CD8-positive, alpha-beta memory T cell (primary cell): ENCODE results near the gene RAB14. TPM values are rescaled to one million over a fixed set of nuclear protein-coding genes. Genes with fewer than 3 reads are reported as not detected.
"Not testable (repeated sequence)": the region's sequence is repeated elsewhere in the genome, so short reads cannot be mapped to it uniquely, and the experiment has no call there.

Source experiments
- CTCF ChIA-PET: fragments of 350-600 bp; sonication (Branson Sonifier 250); formaldehyde crosslinking; loops from one replicate; lab custom pipeline; 2021; ENCODE audit warnings: antibody characterized with exemption; lab: Charles Lee
- POLR2A ChIA-PET: fragments of 350-600 bp; sonication (Branson Sonifier 250); formaldehyde crosslinking; loops from one replicate; lab custom pipeline; 2021; ENCODE audit warnings: antibody characterized with exemption; lab: Charles Lee
- DNase-seq, 5 donors: peaks; one replicate each; pipeline versions ENCODE4 v3.0.0 to v3.0.0-alpha.2; 2020 to 2022; ENCODE audit warnings: mixed read lengths in 1 of 5
- H3K27ac ChIP-seq: one replicate; pipeline ENCODE4 v1.7.0; 2013; ENCODE audit warnings: low read depth, mild to moderate bottlenecking, low read length, moderate library complexity
- H3K27me3 ChIP-seq: 2 replicates; pipeline ENCODE4 v1.7.0; 2013; ENCODE audit warnings: low read length, mild to moderate bottlenecking; ENCODE audit not compliant: insufficient read depth, poor library complexity, severe bottlenecking
- H3K36me3 ChIP-seq: 2 replicates; pipeline ENCODE4 v1.7.0; 2013; ENCODE audit warnings: mild to moderate bottlenecking, low read length, moderate library complexity; ENCODE audit not compliant: insufficient read depth
- H3K4me1 ChIP-seq: 2 replicates; pipeline ENCODE4 v1.7.0; 2013; ENCODE audit warnings: mild to moderate bottlenecking, low read length, moderate library complexity; ENCODE audit not compliant: insufficient read depth
- H3K4me3 ChIP-seq: 2 replicates; pipeline ENCODE4 v1.7.0; 2013; ENCODE audit warnings: mild to moderate bottlenecking, low read length
- H3K9me3 ChIP-seq: 2 replicates; pipeline ENCODE4 v1.7.0; 2013; ENCODE audit warnings: mild to moderate bottlenecking, low read length
- H3K27ac Mint-ChIP-seq, 8 donors: one replicate each; pipeline ENCODE4 v1.8.0; 2020 to 2021; ENCODE audit warnings: mixed read lengths in 8 of 8, mild to moderate bottlenecking in 6 of 8, inconsistent platforms in 3 of 8, moderate library complexity in 3 of 8
- H3K27me3 Mint-ChIP-seq, 2 donors: one replicate each; pipeline ENCODE4 v1.8.0; 2020 to 2021; ENCODE audit warnings: mixed read lengths in 2 of 2, mild to moderate bottlenecking in 1 of 2, moderate library complexity in 1 of 2
- H3K36me3 Mint-ChIP-seq, 3 donors: one replicate each; pipeline ENCODE4 v1.8.0; 2020 to 2021; ENCODE audit warnings: mixed read lengths in 3 of 3, inconsistent platforms in 1 of 3, mild to moderate bottlenecking in 1 of 3
- H3K4me1 Mint-ChIP-seq, 3 donors: one replicate each; pipeline ENCODE4 v1.8.0; 2020 to 2021; ENCODE audit warnings: mixed read lengths in 3 of 3, inconsistent platforms in 1 of 3, mild to moderate bottlenecking in 1 of 3
- H3K4me3 Mint-ChIP-seq, 7 donors: one replicate each; pipeline ENCODE4 v1.8.0; 2020 to 2021; ENCODE audit warnings: mixed read lengths in 7 of 7, mild to moderate bottlenecking in 6 of 7, moderate library complexity in 4 of 7, inconsistent platforms in 2 of 7
- H3K9me3 Mint-ChIP-seq, 5 donors: one replicate each; pipeline ENCODE4 v1.8.0; 2020 to 2022; ENCODE audit warnings: mixed read lengths in 5 of 5, mild to moderate bottlenecking in 3 of 5, moderate library complexity in 2 of 5, inconsistent platforms in 1 of 5
- polyA plus RNA-seq: library from polyadenylated mRNA; unstranded; fragments of 300-500 nt; fragmentation: Illumina TruSeq; gene quantifications from one replicate; pipeline ENCODE4 v1.2.3, GENCODE V29; 2021
- total RNA-seq, 2 experiments: library from RNA; stranded (reverse); gene quantifications; one replicate each; pipeline ENCODE4 v1.2.3, GENCODE V29; 2021

The RAB14 gene
- total and polyA plus RNA-seq, 3 experiments from 2014 or later: 51.0 to 85.4 (median 81.7) TPM

GRCh38 chr9:121179930-121180681, 21.6 kb downstream of the RAB14 start:
- H3K9me3 Mint-ChIP-seq: no peaks in the 10 kb centered on the region
- peak overlapping the region in 1 of 7 donors; percentile 32 for H3K4me3 Mint-ChIP-seq
- ChIA-PET POLR2A (no interaction called here), CTCF (interaction anchor here (1.0 kb wide), 1 partner anchor 11 kb away, joined by 4 read pairs; no protein-coding TSS in a partner anchor)
- no peaks in the 10 kb centered on the region for H3K27me3 ChIP-seq
- H3K4me3 ChIP-seq: no peak overlapping the region
- H3K4me1 Mint-ChIP-seq: peaks cover 31 to 44% (median 38%) of the 10 kb centered on the region in 3 donors
- peak overlapping the region in 5 of 8 donors; percentile 28 to 72 (median 37) for H3K27ac Mint-ChIP-seq
- H3K36me3 Mint-ChIP-seq: peaks cover 0 to 89% (median 13%) of the 10 kb centered on the region in 3 donors
- DNase-seq: no peak
- H3K27ac ChIP-seq: no peak overlapping the region
- peaks cover 10% of the 10 kb centered on the region for H3K4me1 ChIP-seq
- H3K27me3 Mint-ChIP-seq: no peaks in the 10 kb centered on the region
- H3K36me3 ChIP-seq: peaks cover 23% of the 10 kb centered on the region
- H3K9me3 ChIP-seq: no peaks in the 10 kb centered on the region

- Mint-ChIP-seq H3K36me3 (peaks cover 0 to 90% (median 13%) of the 10 kb centered on the region in 3 donors), H3K27ac (peak overlapping the region in 1 of 8 donors; percentile 28), H3K4me1 (peaks cover 26 to 36% (median 30%) of the 10 kb centered on the region in 3 donors)
- H3K27me3 Mint-ChIP-seq, DNase-seq, H3K27me3 ChIP-seq, CTCF ChIA-PET, H3K9me3 ChIP-seq, H3K4me1 ChIP-seq, H3K4me3 ChIP-seq, H3K4me3 Mint-ChIP-seq, H3K27ac ChIP-seq, H3K9me3 Mint-ChIP-seq, POLR2A ChIA-PET: not testable (repeated sequence)
- H3K36me3 ChIP-seq: peaks cover 23% of the 10 kb centered on the region
Observed at GRCh38 chr9:121179373-121179721, 22.3 kb downstream of the RAB14 start.

- peaks cover 27% of the 10 kb centered on the region for H3K36me3 ChIP-seq
- no peak for DNase-seq
- no peaks in the 10 kb centered on the region for H3K27me3 ChIP-seq
- peaks cover 3% of the 10 kb centered on the region for H3K4me1 ChIP-seq
- H3K36me3 Mint-ChIP-seq: peaks cover 0 to 90% (median 15%) of the 10 kb centered on the region in 3 donors
- ChIA-PET POLR2A (interaction anchor here (0.7 kb wide), 1 partner anchor 16 kb away, joined by 3 read pairs; no protein-coding TSS in a partner anchor), CTCF (no interaction called here)
- no peaks in the 10 kb centered on the region for H3K9me3 ChIP-seq
- no peaks in the 10 kb centered on the region for H3K9me3 Mint-ChIP-seq
- no peak overlapping the region for H3K4me3 Mint-ChIP-seq
- peak overlapping the region in 5 of 8 donors; percentile 7 to 66 (median 27) for H3K27ac Mint-ChIP-seq
- no peaks in the 10 kb centered on the region for H3K27me3 Mint-ChIP-seq
- H3K4me1 Mint-ChIP-seq: peaks cover 21 to 31% (median 25%) of the 10 kb centered on the region in 3 donors
- no peak overlapping the region for H3K27ac ChIP-seq
- H3K4me3 ChIP-seq: no peak overlapping the region
Observed at GRCh38 chr9:121178676-121179372, 22.8 kb downstream of the RAB14 start.

GRCh38 chr9:121173501-121173900, 28.2 kb downstream of the RAB14 start:
- Mint-ChIP-seq H3K36me3 (peaks cover 0 to 96% (median 19%) of the 10 kb centered on the region in 3 donors), H3K27ac (peak overlapping the region in 7 of 8 donors; percentile 1 to 70 (median 51)), H3K27me3 (no peaks in the 10 kb centered on the region), H3K4me3 (no peak overlapping the region), H3K4me1 (peaks cover 10 to 13% (median 11%) of the 10 kb centered on the region in 3 donors), H3K9me3 (no peaks in the 10 kb centered on the region)
- Histone ChIP-seq H3K27me3 (no peaks in the 10 kb centered on the region), H3K9me3 (no peaks in the 10 kb centered on the region), H3K27ac (no peak overlapping the region), H3K4me1 (peaks cover 10% of the 10 kb centered on the region), H3K4me3 (no peak overlapping the region), H3K36me3 (peaks cover 42% of the 10 kb centered on the region)
- ChIA-PET CTCF (interaction anchor here (0.9 to 1.3 kb wide), 3 partner anchors 11 to 52 kb away, joined by 3 to 4 read pairs (median 3); no protein-coding TSS in a partner anchor), POLR2A (no interaction called here)
- DNase-seq: no peak

GRCh38 chr9:121172726-121173487, 28.8 kb downstream of the RAB14 start:
- Histone ChIP-seq H3K9me3 (no peaks in the 10 kb centered on the region), H3K27ac (no peak overlapping the region), H3K27me3 (no peaks in the 10 kb centered on the region), H3K4me1 (peaks cover 16% of the 10 kb centered on the region), H3K4me3 (no peak overlapping the region), H3K36me3 (peaks cover 41% of the 10 kb centered on the region)
- no peak overlapping the region for H3K4me3 Mint-ChIP-seq
- peaks cover 15 to 18% (median 17%) of the 10 kb centered on the region in 3 donors for H3K4me1 Mint-ChIP-seq
- H3K9me3 Mint-ChIP-seq: no peaks in the 10 kb centered on the region
- CTCF ChIA-PET: interaction anchor here (0.9 to 1.3 kb wide), 3 partner anchors 12 to 51 kb away, joined by 3 to 4 read pairs (median 3); no protein-coding TSS in a partner anchor
- POLR2A ChIA-PET: no interaction called here
- H3K27me3 Mint-ChIP-seq: no peaks in the 10 kb centered on the region
- no peak for DNase-seq
- H3K36me3 Mint-ChIP-seq: peaks cover 0 to 96% (median 21%) of the 10 kb centered on the region in 3 donors
- H3K27ac Mint-ChIP-seq: peak overlapping the region in 6 of 8 donors; percentile 23 to 70 (median 60)

- Mint-ChIP-seq H3K36me3 (peaks cover 0 to 92% (median 24%) of the 10 kb centered on the region in 3 donors), H3K27ac (peak overlapping the region in 1 of 8 donors; percentile 56), H3K27me3 (no peaks in the 10 kb centered on the region), H3K4me3 (no peak overlapping the region), H3K9me3 (no peaks in the 10 kb centered on the region), H3K4me1 (peaks cover 19 to 23% (median 22%) of the 10 kb centered on the region in 3 donors)
- Histone ChIP-seq H3K36me3 (peaks cover 45% of the 10 kb centered on the region), H3K4me1 (peaks cover 16% of the 10 kb centered on the region), H3K9me3 (no peaks in the 10 kb centered on the region), H3K4me3 (no peak overlapping the region), H3K27ac (no peak overlapping the region), H3K27me3 (no peaks in the 10 kb centered on the region)
- POLR2A ChIA-PET: no interaction called here
- no peak for DNase-seq
- CTCF ChIA-PET: interaction anchor here (1.1 to 3.2 kb wide), 2 partner anchors 50 to 303 kb away, joined by 3 to 13 read pairs; no protein-coding TSS in a partner anchor
Observed at GRCh38 chr9:121171236-121171635, 30.4 kb downstream of the RAB14 start.

- Histone ChIP-seq H3K27ac (no peak overlapping the region), H3K4me3 (no peak overlapping the region), H3K4me1 (peaks cover 16% of the 10 kb centered on the region), H3K36me3 (peaks cover 60% of the 10 kb centered on the region), H3K9me3 (no peaks in the 10 kb centered on the region), H3K27me3 (no peaks in the 10 kb centered on the region)
- DNase-seq: peak in 2 of 5 donors; percentile 9 to 45
- Mint-ChIP-seq H3K4me3 (no peak overlapping the region), H3K4me1 (peaks cover 19 to 25% (median 23%) of the 10 kb centered on the region in 3 donors), H3K36me3 (peaks cover 0 to 91% (median 26%) of the 10 kb centered on the region in 3 donors), H3K27me3 (no peaks in the 10 kb centered on the region), H3K9me3 (no peaks in the 10 kb centered on the region), H3K27ac (peak overlapping the region; percentile 47 to 82 (median 76))
- POLR2A ChIA-PET: no interaction called here
- CTCF ChIA-PET: interaction anchor here (0.8 to 3.2 kb wide), 8 partner anchors 11 to 86 kb away, joined by 3 to 13 read pairs (median 4); no protein-coding TSS in a partner anchor
Observed at GRCh38 chr9:121169094-121169601, 32.5 kb downstream of the RAB14 start.
